ENCODE data around the gene ZNF205. TPM values are rescaled to one million over a fixed set of nuclear protein-coding genes. Genes with fewer than 3 reads are reported as not detected.
"Not testable (repeated sequence)": the region's sequence is repeated elsewhere in the genome, so short reads cannot be mapped to it uniquely, and the experiment has no call there.

Gene ZNF205
- total RNA-seq: 10 to 100 TPM in 2 of 4 donors, 1 to 10 TPM in 2; 7.1 to 16.1 (median 9.7) TPM

- TF ChIP-seq CTCF (IDR thresholded peaks at IDR 0.05): no peak
Measured at GRCh38 chr16:3112058-3112880, at the start of gene ZNF205. TSS of gene ZNF205 (plus strand) at chr16:3112586. CDS start at chr16:3113431, 845 bp downstream.

GRCh38 chr16:3063625-3064386, 48.6 kb upstream of the ZNF205 start:
- DNase-seq (ENCODE audit: low spot score): no peak
- ATAC-seq (ENCODE audit: low FRiP score): no peak
- no peak for TF ChIP-seq CTCF (IDR thresholded peaks at IDR 0.05)

More at GRCh38 chr16:3112058-3112880, at the start of gene ZNF205:
- peak; percentile 50 for DNase-seq (ENCODE audit: low spot score)
- peak; percentile 93 for ATAC-seq (ENCODE audit: low FRiP score)

- ATAC-seq (ENCODE audit: low FRiP score): peak; percentile 60
- TF ChIP-seq CTCF (IDR thresholded peaks at IDR 0.05): no peak
- no peak for DNase-seq (ENCODE audit: low spot score)
Measured at GRCh38 chr16:3065069-3065741, 47.2 kb upstream of the ZNF205 start, which contains the start of gene IL32. TSS of gene IL32 (plus strand) at chr16:3065640. CDS start at chr16:3065812, 172 bp downstream.

- no peak for DNase-seq (ENCODE audit: low spot score)
- ATAC-seq (ENCODE audit: low FRiP score): no peak
- no peak for TF ChIP-seq CTCF (IDR thresholded peaks at IDR 0.05)
Measured at GRCh38 chr16:3065742-3066439, 46.5 kb upstream of the ZNF205 start.

- ATAC-seq (ENCODE audit: low FRiP score) (no peak), DNase-seq (ENCODE audit: low spot score) (no peak)
- no peak for TF ChIP-seq CTCF (IDR thresholded peaks at IDR 0.05)
Measured at GRCh38 chr16:3066440-3066748, 46.0 kb upstream of the ZNF205 start.

- TF ChIP-seq CTCF (IDR thresholded peaks at IDR 0.05): no peak
Measured at GRCh38 chr16:3068487-3068886, 43.9 kb upstream of the ZNF205 start.

GRCh38 chr16:3069146-3069545, 43.2 kb upstream of the ZNF205 start:
- not testable (repeated sequence) for ATAC-seq (ENCODE audit: low FRiP score); DNase-seq (ENCODE audit: low spot score)

More at GRCh38 chr16:3068487-3068886, 43.9 kb upstream of the ZNF205 start:
- ATAC-seq (ENCODE audit: low FRiP score) (no peak), DNase-seq (ENCODE audit: low spot score) (no peak)

Data from omental fat pad (tissue), 4 donors.